HG02642 (cell line): ENCODE results near the gene PRKCZ.

ENCODE experiments used
- ATAC-seq: cut with Tn5 transposase; IDR thresholded peaks from one replicate; pipeline ENCODE4 v1.9.1; 2021; ENCODE audit warnings: mild to moderate bottlenecking; ENCODE audit not compliant: unreplicated experiment, poor library complexity

PRKCZ gene

GRCh38 chr1:2098839-2099785 lies 48.9 kb downstream of the PRKCZ start:
- ATAC-seq: no peak

GRCh38 chr1:2099886-2100779 lies 49.9 kb downstream of the PRKCZ start:
- no peak for ATAC-seq

GRCh38 chr1:2100780-2101108 lies 50.5 kb downstream of the PRKCZ start:
- no peak for ATAC-seq

GRCh38 chr1:2101531-2101930 lies 51.3 kb downstream of the PRKCZ start:
- no peak for ATAC-seq

- no peak for ATAC-seq
These were observed 51.7 kb downstream of the PRKCZ start for GRCh38 chr1:2101946-2102345.

- ATAC-seq: no peak
These were observed 52.5 kb downstream of the PRKCZ start for GRCh38 chr1:2102753-2103152.

- no peak for ATAC-seq
These were observed 53.2 kb downstream of the PRKCZ start for GRCh38 chr1:2103266-2103900.

- ATAC-seq: no peak
These were observed 53.8 kb downstream of the PRKCZ start for GRCh38 chr1:2103901-2104590.

- ATAC-seq: no peak
These were observed 54.6 kb downstream of the PRKCZ start for GRCh38 chr1:2104621-2105427.

GRCh38 chr1:2105781-2106524 lies 55.7 kb downstream of the PRKCZ start:
- no peak for ATAC-seq

- ATAC-seq: no peak
These were observed 56.6 kb downstream of the PRKCZ start for GRCh38 chr1:2106659-2107405.

GRCh38 chr1:2107586-2108212 lies 57.5 kb downstream of the PRKCZ start:
- ATAC-seq: no peak

GRCh38 chr1:2108213-2108876 lies 58.1 kb downstream of the PRKCZ start:
- no peak for ATAC-seq

- ATAC-seq: no peak
These were observed 58.8 kb downstream of the PRKCZ start for GRCh38 chr1:2108877-2109580.

GRCh38 chr1:2109581-2110021 lies 59.4 kb downstream of the PRKCZ start:
- no peak for ATAC-seq

GRCh38 chr1:2110191-2110737 lies 60.1 kb downstream of the PRKCZ start:
- ATAC-seq: no peak
